ENCODE results near the gene GDPD5.

GRCh38 chr11:75450236-75450635 is 75.5 kb downstream of the GDPD5 start:
- TF ChIP-seq CTCF (IDR thresholded peaks at IDR 0.05) (no peak), POLR2AphosphoS5 (IDR thresholded peaks at IDR 0.05) (no peak), POLR2A (IDR thresholded peaks at IDR 0.05) (no peak)

All from stomach (tissue), 4 donors.